Putamen (tissue), 1 donor: ENCODE measurements around the gene FFAR3.
"Not testable (repeated sequence)": the region's sequence is repeated elsewhere in the genome, so short reads cannot be mapped to it uniquely, and the experiment has no call there.

Experiments
- DNase-seq: peaks from one replicate; pipeline ENCODE4 v3.0.0-alpha.2; 2016; ENCODE audit warnings: low spot score

The FFAR3 gene

DNA sequence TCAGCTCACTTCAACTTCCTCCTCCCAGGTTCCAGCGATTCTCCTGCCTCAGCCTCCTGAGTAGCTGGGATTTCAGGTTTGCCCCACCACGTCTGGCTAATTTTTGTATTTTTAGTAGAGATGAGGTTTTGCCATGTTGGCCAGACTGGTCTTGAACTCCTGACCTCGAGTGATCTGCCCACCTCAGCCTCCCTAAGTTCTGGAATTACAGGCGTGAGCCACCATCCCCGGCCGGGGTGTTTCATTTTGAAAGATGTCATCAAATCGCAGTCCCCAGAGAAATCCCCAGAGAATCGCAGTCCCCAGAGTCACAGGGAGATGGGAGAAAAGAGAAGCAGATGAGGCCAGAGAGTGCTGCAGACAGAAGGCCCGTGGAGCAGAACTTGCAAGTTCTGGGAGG is 43.2 kb downstream of the FFAR3 start:
- not testable (repeated sequence) for DNase-seq

DNA sequence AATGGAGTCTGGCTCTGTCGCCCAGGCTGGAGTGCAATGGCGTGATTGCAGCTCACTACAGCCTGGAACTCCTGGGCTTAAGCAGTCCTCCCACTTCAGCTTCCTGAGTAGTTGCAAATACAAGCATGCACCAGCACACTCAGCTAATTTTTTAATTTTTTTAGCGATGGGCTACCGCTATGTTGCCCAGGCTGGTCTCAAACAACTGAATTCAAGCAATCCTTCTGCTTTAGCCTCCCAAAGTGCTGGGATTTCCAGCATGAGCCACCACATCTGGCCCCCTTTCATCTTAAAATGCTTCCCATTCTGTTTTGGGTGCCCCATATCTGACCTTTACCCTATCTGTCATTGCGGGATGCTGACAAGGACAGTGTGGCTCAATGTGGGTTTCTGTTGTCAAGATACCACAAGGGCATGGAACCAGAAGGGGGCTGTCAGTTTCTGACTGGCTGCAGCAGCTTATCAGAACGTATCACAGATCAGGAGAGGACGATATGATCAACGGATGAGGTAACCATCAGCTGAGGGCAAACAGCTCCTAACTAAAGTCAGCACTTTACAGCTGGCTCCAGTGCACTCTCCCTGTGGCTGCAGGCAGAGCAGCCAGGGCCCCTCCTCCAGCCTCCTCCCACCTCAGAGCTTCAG is 45.0 kb downstream of the FFAR3 start:
- no peak for DNase-seq

DNA sequence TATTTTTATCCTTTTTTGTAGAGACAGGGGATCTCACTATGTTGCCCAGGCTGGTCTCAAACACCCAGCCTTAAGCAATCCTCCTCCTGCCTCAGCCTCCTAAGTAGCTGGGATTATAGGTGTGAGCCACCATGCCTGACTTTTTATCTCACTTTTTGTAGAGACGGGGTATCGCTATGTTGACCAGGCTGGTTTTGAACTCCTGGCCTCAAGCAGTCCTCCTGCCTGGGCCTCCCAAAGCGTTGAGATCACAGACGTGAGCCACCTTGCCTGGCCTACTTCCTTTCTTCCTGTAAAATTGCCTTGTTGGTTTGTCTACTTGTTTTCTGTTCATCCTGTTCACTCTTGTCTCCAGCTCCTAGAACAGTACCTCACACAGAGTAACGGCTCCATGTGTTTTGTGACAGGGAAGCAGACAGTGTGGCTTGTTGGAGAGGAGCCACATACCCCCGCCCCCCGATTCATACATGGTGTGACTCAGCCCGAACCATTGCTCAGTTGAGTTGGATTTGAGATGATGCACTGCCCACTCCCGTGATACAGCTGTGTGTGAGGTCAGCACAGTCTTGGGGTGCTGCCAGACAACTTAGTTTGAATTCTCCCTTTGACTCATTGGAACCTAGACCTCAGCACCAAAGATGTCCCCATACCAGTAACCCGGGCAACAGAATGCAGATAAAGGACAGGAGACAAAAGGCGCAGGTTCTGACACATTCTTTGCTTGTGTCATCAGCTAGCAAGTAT is 46.8 kb downstream of the FFAR3 start:
- DNase-seq, result no peak

DNA sequence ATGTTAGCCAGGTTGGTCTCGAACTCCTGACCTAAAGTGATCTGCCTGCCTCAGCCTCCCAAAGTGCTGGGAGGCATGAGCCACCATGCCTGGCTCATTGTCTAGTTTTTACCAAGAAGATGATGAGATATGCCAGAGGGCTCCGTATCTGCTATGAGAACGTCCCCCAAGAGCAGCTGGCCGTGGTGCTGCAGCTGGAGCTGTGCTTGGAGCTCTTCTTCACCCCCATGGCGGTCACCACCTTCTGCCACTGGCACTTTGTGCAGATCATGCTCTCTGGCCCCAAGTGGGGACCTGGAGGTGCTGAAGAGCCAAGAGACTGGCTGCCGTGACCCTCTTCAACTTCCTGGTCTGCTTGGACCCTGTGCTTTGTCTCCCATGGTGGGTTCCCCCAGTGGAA is 49.4 kb downstream of the FFAR3 start:
- DNase-seq, result no peak

DNA sequence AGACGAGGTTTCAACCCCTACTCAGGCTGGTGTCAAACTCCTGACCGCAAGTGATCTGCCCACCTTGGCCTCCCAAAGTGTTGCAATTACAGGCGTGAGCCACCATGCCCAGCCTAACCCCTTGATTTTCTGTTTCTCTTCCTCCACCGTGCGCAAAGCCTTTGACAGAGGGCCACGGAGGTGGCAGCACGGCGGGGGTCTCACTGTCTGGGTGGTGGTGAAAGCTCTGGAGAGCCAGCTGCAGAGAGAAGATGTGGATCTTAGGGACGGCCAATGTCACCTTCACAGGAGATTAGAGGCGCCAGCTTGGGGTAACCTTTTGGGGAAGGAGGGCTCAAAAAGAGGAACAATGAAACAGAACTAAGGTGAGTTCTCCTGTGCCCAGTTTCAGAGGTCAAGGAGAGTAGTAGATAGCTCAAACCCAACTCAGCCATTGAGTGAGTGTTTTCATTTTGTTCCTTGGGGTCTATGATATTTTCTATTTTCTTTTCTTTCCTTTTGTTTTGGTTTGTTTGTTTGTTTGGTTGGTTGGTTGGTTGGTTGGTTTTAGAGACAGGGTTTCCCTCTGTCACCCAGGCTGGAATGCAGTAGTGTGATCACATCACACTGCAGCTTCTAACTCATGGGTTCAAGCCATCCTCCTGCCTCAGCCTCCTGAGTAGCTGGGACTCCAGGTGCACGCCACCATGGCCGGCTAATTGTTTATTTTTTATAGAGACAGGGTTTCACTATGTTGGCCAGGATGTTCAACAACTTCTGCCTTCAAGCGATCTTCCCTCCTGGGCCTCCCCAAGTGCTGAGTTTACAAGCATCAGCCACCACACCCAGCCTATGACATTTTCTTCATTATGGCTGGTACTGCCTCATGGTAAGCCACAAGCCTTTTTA is 50.3 kb downstream of the FFAR3 start:
- no peak for DNase-seq

DNA sequence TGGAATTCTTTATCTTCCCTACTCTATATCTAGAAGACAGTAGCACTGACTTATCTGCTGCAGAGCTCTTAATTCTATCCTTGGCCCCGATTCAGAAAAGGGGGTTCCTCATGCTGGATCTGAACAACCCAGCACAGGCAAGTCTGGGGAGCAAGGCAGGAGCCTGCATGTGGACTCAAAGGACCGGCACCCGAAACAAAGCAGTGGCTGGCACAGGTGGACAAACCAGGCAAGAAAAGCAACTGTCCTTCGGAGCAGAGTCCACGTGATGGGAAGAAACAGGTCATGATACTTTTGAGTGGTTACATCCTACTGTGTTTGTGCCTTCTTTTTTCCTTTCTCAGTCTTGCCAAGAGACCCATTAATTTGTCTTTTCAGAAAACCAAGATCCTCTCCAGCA is 50.9 kb downstream of the FFAR3 start:
- no peak for DNase-seq
